ENCODE measurements around the gene HIRIP3.
"Not testable (repeated sequence)": the region's sequence is repeated elsewhere in the genome, so short reads cannot be mapped to it uniquely, and the experiment has no call there.

Gene HIRIP3

GRCh38 chr16:30016555-30017276 lies 21.3 kb upstream of the HIRIP3 start:
- DNase-seq (ENCODE audit: low read depth in 2 of 2) = no peak

- DNase-seq (ENCODE audit: low read depth in 2 of 2) = not testable (repeated sequence)
Observed at GRCh38 chr16:30015450-30015849, 20.0 kb upstream of the HIRIP3 start.

GRCh38 chr16:30012598-30012997 lies 17.2 kb upstream of the HIRIP3 start:
- DNase-seq (ENCODE audit: low read depth in 2 of 2) = not testable (repeated sequence)

GRCh38 chr16:30011714-30012504 lies 16.5 kb upstream of the HIRIP3 start:
- DNase-seq (ENCODE audit: low read depth in 2 of 2) = no peak

GRCh38 chr16:30010844-30011713 lies 15.7 kb upstream of the HIRIP3 start, which contains the start of gene DOC2A:
DOC2A (minus strand) TSS chr16:30011027; CDS start chr16:30010222, 805 bp downstream.
- no peak for DNase-seq (ENCODE audit: low read depth in 2 of 2)

GRCh38 chr16:30009990-30010843 lies 14.8 kb upstream of the HIRIP3 start:
- no peak for DNase-seq (ENCODE audit: low read depth in 2 of 2)

GRCh38 chr16:30009085-30009862 lies 13.9 kb upstream of the HIRIP3 start:
- DNase-seq (ENCODE audit: low read depth in 2 of 2) = no peak

- DNase-seq (ENCODE audit: low read depth in 2 of 2) = no peak
Observed at GRCh38 chr16:30007378-30007895, 12.0 kb upstream of the HIRIP3 start.

- DNase-seq (ENCODE audit: low read depth in 2 of 2) = no peak
Observed at GRCh38 chr16:30006659-30007377, 11.4 kb upstream of the HIRIP3 start.

- DNase-seq (ENCODE audit: low read depth in 2 of 2) = no peak
Observed at GRCh38 chr16:30006095-30006473, 10.7 kb upstream of the HIRIP3 start.

GRCh38 chr16:30005341-30006094 lies 10.1 kb upstream of the HIRIP3 start:
- no peak for DNase-seq (ENCODE audit: low read depth in 2 of 2)

- no peak for DNase-seq (ENCODE audit: low read depth in 2 of 2)
Observed at GRCh38 chr16:30004811-30005242, 9.4 kb upstream of the HIRIP3 start.

- no peak for DNase-seq (ENCODE audit: low read depth in 2 of 2)
Observed at GRCh38 chr16:30004424-30004776, 9.0 kb upstream of the HIRIP3 start.

- no peak for DNase-seq (ENCODE audit: low read depth in 2 of 2)
Observed at GRCh38 chr16:30003670-30004423, 8.4 kb upstream of the HIRIP3 start.

GRCh38 chr16:30002614-30003346 lies 7.4 kb upstream of the HIRIP3 start:
- no peak for DNase-seq (ENCODE audit: low read depth in 2 of 2)

GRCh38 chr16:30000735-30001631 lies 5.6 kb upstream of the HIRIP3 start:
- DNase-seq (ENCODE audit: low read depth in 2 of 2) = no peak

Measured in stimulated activated CD8-positive, alpha-beta memory T cell treated with anti-CD3 and anti-CD28 coated beads, Interleukin-2, amount 100 ng/mL, for 48 hours (primary cell).